HEK293T (cell line): Measurements from ENCODE around the gene UNC5B.
"Not testable (repeated sequence)": the region's sequence is repeated elsewhere in the genome, so short reads cannot be mapped to it uniquely, and the experiment has no call there.

ENCODE experiments used
- CTCF ChIA-PET: fragments of 350-600 bp; formaldehyde crosslinking; extraction: SDS; loops from one replicate; lab custom pipeline; 2021; ENCODE audit warnings: antibody characterized with exemption, inconsistent platforms; lab: Yijun Ruan, JAX
- POLR2A ChIA-PET: fragments of 350-600 bp; formaldehyde crosslinking; extraction: SDS; loops from one replicate; lab custom pipeline; 2020; ENCODE audit warnings: antibody characterized with exemption, inconsistent platforms; lab: Yijun Ruan, JAX
- DNase-seq: peaks from one replicate; pipeline ENCODE4 v3.0.0; 2012; ENCODE audit warnings: mixed read lengths; ENCODE audit errors: extremely low spot score
- ARNT ChIP-seq: fragments of 450-650 bp; IDR thresholded peaks from 2 replicates; pipeline ENCODE4 v1.6.1; 2017; ENCODE audit warnings: mild to moderate bottlenecking
- CTBP1 ChIP-seq: fragments of 450-650 bp; IDR thresholded peaks from 2 replicates; pipeline ENCODE4 v1.6.1; 2016; ENCODE audit warnings: borderline replicate concordance
- ELF4 ChIP-seq: fragments of 450-650 bp; IDR thresholded peaks from 2 replicates; pipeline ENCODE4 v1.6.1; 2017; ENCODE audit warnings: antibody characterized with exemption
- FOXA1 ChIP-seq: fragments of 450-650 bp; IDR thresholded peaks from 2 replicates; pipeline ENCODE4 v1.6.1; 2016; ENCODE audit warnings: mild to moderate bottlenecking
- FOXK2 ChIP-seq: fragments of 450-650 bp; IDR thresholded peaks from 2 replicates; pipeline ENCODE4 v1.6.1; 2016; ENCODE audit warnings: mild to moderate bottlenecking
- HDGF ChIP-seq: fragments of 450-650 bp; IDR thresholded peaks from 2 replicates; pipeline ENCODE4 v1.6.1; 2017; ENCODE audit warnings: antibody characterized with exemption, borderline replicate concordance
- L3MBTL2 ChIP-seq: fragments of 450-650 bp; conservative IDR thresholded peaks from 2 replicates; pipeline ENCODE4 v1.6.1; 2016; ENCODE audit warnings: mild to moderate bottlenecking
- LEF1 ChIP-seq: fragments of 450-650 bp; IDR thresholded peaks from 2 replicates; pipeline ENCODE4 v1.6.1; 2017; ENCODE audit warnings: mild to moderate bottlenecking, borderline replicate concordance
- NFRKB ChIP-seq: fragments of 450-650 bp; IDR thresholded peaks from 2 replicates; pipeline ENCODE4 v1.6.1; 2016; ENCODE audit warnings: mild to moderate bottlenecking, moderate library complexity
- SP1 ChIP-seq: fragments of 450-650 bp; IDR thresholded peaks from 2 replicates; pipeline ENCODE4 v1.6.1; 2017
- SUZ12 ChIP-seq: fragments of 450-650 bp; IDR thresholded peaks from 2 replicates; pipeline ENCODE4 v1.6.1; 2016; ENCODE audit warnings: mild to moderate bottlenecking
- TARDBP ChIP-seq: fragments of 450-650 bp; IDR thresholded peaks from 2 replicates; pipeline ENCODE4 v1.6.1; 2016
- ZNF384 ChIP-seq: fragments of 450-650 bp; IDR thresholded peaks from 2 replicates; pipeline ENCODE4 v1.6.1; 2016
- TF ChIP-seq, protein P1 (sequence below): fragments of 450-650 bp; IDR thresholded peaks from 2 replicates; pipeline ENCODE4 v1.6.1; 2016

The UNC5B gene

GRCh38 chr10:71269301-71270288 is 57.2 kb downstream of the UNC5B start:
- peak; percentile 31 for DNase-seq
- POLR2A ChIA-PET: interaction anchor here (1.5 kb wide), 1 partner anchor 34 kb away, joined by 5 read pairs; no protein-coding TSS in a partner anchor
- TF ChIP-seq TARDBP: no peak
- CTCF ChIA-PET: interaction anchor here (0.6 to 1.9 kb wide), 19 partner anchors 8 to 1408 kb away, joined by 3 to 10 read pairs (median 4); no protein-coding TSS in a partner anchor

DNA sequence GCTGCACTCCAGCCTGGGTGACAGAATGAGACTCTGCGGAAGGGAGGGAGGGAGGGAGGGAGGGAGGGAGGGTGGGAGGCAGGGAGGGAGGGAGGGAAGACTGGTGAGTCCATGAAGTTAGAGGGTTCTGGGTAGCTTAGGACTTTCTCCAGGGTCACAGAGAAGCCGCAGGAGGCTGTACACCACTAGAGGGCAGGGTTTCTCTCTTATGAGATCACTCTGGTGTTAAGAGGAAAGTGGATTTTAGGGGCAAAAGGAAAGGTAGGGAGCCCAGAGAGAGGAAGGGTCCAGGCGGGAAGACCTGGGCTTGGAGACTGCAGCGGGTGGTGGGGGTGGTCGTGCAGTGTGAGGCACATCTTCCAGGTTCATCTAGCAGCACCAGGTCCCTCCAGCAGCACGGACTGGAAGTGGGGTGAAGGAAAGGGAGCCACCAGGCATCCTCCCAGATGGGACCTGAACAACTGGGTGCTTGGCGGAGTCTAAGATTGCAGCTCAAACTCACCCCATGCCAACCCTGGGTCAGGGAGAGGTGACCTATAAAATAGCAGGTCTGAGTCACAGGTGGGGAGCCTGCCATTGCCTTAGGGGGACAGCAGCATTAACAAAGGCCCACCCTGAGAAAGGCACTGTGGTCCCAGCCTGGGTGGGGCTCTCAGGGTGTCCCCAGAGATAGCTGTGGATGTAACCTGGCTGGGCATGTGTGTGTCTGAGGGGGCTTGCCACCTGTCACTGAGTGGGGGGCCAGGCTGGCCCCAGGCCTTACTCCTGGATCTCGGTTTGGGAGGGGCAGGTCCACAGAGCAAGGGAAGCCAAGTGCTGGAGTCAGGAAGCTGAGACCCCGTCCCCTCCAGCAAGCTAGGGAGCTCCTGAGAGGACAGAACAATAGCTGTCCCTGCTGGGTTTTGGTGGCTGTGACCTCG is 58.2 kb downstream of the UNC5B start:
- ChIA-PET CTCF (interaction anchor here (0.6 to 1.9 kb wide), 20 partner anchors 9 to 1407 kb away, joined by 3 to 10 read pairs (median 4); no protein-coding TSS in a partner anchor), POLR2A (no interaction called here)
- no peak for TF ChIP-seq TARDBP
- no peak for TF ChIP-seq CTBP1
- TF ChIP-seq HDGF: no peak
- TF ChIP-seq, protein P1, sequence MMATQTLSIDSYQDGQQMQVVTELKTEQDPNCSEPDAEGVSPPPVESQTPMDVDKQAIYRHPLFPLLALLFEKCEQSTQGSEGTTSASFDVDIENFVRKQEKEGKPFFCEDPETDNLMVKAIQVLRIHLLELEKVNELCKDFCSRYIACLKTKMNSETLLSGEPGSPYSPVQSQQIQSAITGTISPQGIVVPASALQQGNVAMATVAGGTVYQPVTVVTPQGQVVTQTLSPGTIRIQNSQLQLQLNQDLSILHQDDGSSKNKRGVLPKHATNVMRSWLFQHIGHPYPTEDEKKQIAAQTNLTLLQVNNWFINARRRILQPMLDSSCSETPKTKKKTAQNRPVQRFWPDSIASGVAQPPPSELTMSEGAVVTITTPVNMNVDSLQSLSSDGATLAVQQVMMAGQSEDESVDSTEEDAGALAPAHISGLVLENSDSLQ: no peak
- TF ChIP-seq LEF1: no peak
- TF ChIP-seq ARNT: no peak
- TF ChIP-seq SUZ12: no peak
- DNase-seq: peak; percentile 74

- no peak for DNase-seq
- POLR2A ChIA-PET: no interaction called here
- TF ChIP-seq ELF4 (no peak), L3MBTL2 (no peak), NFRKB (no peak), LEF1 (no peak), FOXK2 (no peak)
- CTCF ChIA-PET: no interaction called here
Measured at GRCh38 chr10:71271662-71272055, 59.3 kb downstream of the UNC5B start.

DNA sequence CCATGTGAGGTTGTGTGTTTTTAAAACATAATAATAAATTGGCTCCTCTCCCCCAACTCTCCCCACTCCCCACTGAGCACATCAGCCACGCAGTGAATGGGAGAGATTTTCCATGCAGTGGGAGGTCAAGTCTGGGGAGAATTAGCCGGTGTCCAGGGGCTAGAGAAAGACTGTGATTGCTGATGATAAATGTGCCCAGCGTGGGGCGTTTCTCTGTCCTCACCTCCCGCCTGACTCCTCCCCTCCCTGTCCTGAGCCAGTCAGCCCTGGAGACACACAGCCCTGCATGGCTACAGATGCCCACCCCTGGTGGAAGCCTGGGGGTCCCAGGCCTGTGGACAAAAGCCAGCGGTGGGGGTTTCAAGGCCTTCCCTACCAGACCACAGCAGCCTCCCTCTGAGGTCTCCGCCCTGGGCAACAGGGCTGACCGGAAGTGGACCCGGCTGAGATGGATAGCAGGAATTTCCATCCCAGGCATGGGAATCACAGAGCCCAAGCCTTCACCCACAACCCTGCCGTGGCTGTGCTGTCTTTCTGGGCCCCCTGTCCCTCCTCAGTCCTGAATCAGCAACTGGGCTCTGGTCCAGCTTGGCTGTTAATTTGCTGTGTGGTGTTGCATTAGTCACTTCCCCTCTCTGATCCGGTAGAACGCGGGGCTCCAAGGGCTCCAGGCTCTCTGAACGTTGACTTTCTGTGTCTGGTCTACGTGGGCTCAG is 59.8 kb downstream of the UNC5B start:
- ChIA-PET POLR2A (no interaction called here), CTCF (no interaction called here)
- TF ChIP-seq LEF1 (no peak), FOXA1 (no peak), ZNF384 (no peak), FOXK2 (no peak), SP1 (no peak)
- DNase-seq: no peak

- DNase-seq, CTCF ChIA-PET, POLR2A ChIA-PET: not testable (repeated sequence)
Measured at GRCh38 chr10:71272974-71273373, 60.6 kb downstream of the UNC5B start.

DNA sequence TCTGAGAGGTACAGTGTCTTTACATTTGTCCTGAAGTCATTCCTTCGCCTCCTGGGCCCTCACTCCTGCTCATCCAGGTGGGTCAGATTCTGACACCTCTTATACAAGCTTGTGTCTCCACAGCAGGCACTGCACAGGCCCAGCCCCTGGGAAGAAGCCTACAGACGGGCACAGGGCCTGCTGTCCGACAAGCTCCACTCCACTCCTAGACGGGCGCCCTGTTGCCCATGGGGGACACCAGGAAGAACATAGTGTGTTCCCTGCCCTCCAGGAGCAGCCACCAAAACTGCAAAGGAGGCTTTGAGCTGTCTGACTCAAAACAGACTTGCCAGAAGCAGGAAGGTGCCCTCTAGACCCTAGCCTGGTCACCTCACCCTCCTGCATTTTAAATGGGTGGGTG is 61.1 kb downstream of the UNC5B start:
- no peak for DNase-seq
- ChIA-PET CTCF (no interaction called here), POLR2A (no interaction called here)
- TF ChIP-seq LEF1: no peak
- no peak for TF ChIP-seq SUZ12
- no peak for TF ChIP-seq ELF4
- no peak for TF ChIP-seq L3MBTL2
- no peak for TF ChIP-seq CTBP1

DNA sequence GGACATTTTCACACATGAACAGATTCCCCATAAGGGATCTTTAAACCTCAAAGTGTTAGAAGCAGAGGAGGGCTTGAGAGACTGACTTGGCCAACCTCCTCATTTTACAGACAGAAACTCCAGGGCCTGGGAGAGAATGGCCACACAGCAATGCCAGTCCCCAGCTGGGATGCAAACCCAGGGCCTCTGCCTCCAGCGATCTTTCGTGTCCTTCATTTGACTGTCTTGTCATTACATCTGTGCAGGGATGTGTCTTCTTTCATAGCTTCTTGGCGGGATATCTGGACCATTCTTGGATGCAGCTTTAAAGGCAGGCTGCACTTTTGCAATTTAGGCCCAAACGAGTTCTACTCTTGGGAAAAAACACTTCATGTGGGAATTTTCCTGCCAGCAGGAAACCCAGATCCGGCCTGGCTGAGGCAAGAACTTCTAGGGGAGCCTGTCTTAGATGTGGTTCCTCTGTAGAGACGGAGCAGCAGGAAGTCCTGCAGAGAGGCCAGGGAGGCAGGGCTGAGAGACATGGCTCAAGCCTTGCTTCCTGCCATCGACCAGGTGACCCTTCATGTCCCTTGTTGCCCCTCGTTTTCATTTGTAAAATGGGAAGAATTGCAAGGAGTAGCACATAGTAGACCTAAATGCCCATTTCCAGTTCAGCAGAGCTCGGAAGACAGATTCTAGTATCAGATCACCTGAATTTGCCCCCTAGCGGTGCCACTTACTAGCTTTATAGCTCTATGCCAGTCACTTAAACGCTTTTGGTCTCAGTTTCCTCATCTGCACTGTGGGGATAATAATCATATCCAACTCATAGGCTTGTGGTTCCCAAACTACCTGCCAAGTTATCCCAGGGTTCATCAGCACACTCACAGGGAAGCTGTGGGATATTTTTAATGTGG is 62.8 kb downstream of the UNC5B start:
- DNase-seq: no peak
- TF ChIP-seq SP1 (no peak), ZNF384 (no peak)
- POLR2A ChIA-PET: no interaction called here

More for the DNA sequence above, 62.8 kb downstream of the UNC5B start:
- CTCF ChIA-PET: interaction anchor here (0.6 to 2.4 kb wide), 3 partner anchors 9 to 32 kb away, joined by 3 to 11 read pairs (median 4); no protein-coding TSS in a partner anchor
